CD8-positive, alpha-beta memory T cell (primary cell): ENCODE measurements around the gene CFAP43. TPM values are rescaled to one million over a fixed set of nuclear protein-coding genes. Genes with fewer than 3 reads are reported as not detected.

Source experiments
- CTCF ChIA-PET: fragments of 350-600 bp; sonication (Branson Sonifier 250); formaldehyde crosslinking; loops from one replicate; lab custom pipeline; 2021; ENCODE audit warnings: antibody characterized with exemption; lab: Charles Lee
- POLR2A ChIA-PET: fragments of 350-600 bp; sonication (Branson Sonifier 250); formaldehyde crosslinking; loops from one replicate; lab custom pipeline; 2021; ENCODE audit warnings: antibody characterized with exemption; lab: Charles Lee
- DNase-seq, 5 donors: peaks; one replicate each; pipeline versions ENCODE4 v3.0.0 to v3.0.0-alpha.2; 2020 to 2022; ENCODE audit warnings: mixed read lengths in 1 of 5
- H3K27ac ChIP-seq: one replicate; pipeline ENCODE4 v1.7.0; 2013; ENCODE audit warnings: low read depth, mild to moderate bottlenecking, low read length, moderate library complexity
- H3K27me3 ChIP-seq: 2 replicates; pipeline ENCODE4 v1.7.0; 2013; ENCODE audit warnings: low read length, mild to moderate bottlenecking; ENCODE audit not compliant: insufficient read depth, poor library complexity, severe bottlenecking
- H3K36me3 ChIP-seq: 2 replicates; pipeline ENCODE4 v1.7.0; 2013; ENCODE audit warnings: mild to moderate bottlenecking, low read length, moderate library complexity; ENCODE audit not compliant: insufficient read depth
- H3K4me1 ChIP-seq: 2 replicates; pipeline ENCODE4 v1.7.0; 2013; ENCODE audit warnings: mild to moderate bottlenecking, low read length, moderate library complexity; ENCODE audit not compliant: insufficient read depth
- H3K4me3 ChIP-seq: 2 replicates; pipeline ENCODE4 v1.7.0; 2013; ENCODE audit warnings: mild to moderate bottlenecking, low read length
- H3K9me3 ChIP-seq: 2 replicates; pipeline ENCODE4 v1.7.0; 2013; ENCODE audit warnings: mild to moderate bottlenecking, low read length
- H3K27ac Mint-ChIP-seq, 8 donors: one replicate each; pipeline ENCODE4 v1.8.0; 2020 to 2021; ENCODE audit warnings: mixed read lengths in 8 of 8, mild to moderate bottlenecking in 6 of 8, inconsistent platforms in 3 of 8, moderate library complexity in 3 of 8
- H3K27me3 Mint-ChIP-seq, 2 donors: one replicate each; pipeline ENCODE4 v1.8.0; 2020 to 2021; ENCODE audit warnings: mixed read lengths in 2 of 2, mild to moderate bottlenecking in 1 of 2, moderate library complexity in 1 of 2
- H3K36me3 Mint-ChIP-seq, 3 donors: one replicate each; pipeline ENCODE4 v1.8.0; 2020 to 2021; ENCODE audit warnings: mixed read lengths in 3 of 3, inconsistent platforms in 1 of 3, mild to moderate bottlenecking in 1 of 3
- H3K4me1 Mint-ChIP-seq, 3 donors: one replicate each; pipeline ENCODE4 v1.8.0; 2020 to 2021; ENCODE audit warnings: mixed read lengths in 3 of 3, inconsistent platforms in 1 of 3, mild to moderate bottlenecking in 1 of 3
- H3K4me3 Mint-ChIP-seq, 7 donors: one replicate each; pipeline ENCODE4 v1.8.0; 2020 to 2021; ENCODE audit warnings: mixed read lengths in 7 of 7, mild to moderate bottlenecking in 6 of 7, moderate library complexity in 4 of 7, inconsistent platforms in 2 of 7
- H3K9me3 Mint-ChIP-seq, 5 donors: one replicate each; pipeline ENCODE4 v1.8.0; 2020 to 2022; ENCODE audit warnings: mixed read lengths in 5 of 5, mild to moderate bottlenecking in 3 of 5, moderate library complexity in 2 of 5, inconsistent platforms in 1 of 5
- polyA plus RNA-seq: library from polyadenylated mRNA; unstranded; fragments of 300-500 nt; fragmentation: Illumina TruSeq; gene quantifications from one replicate; pipeline ENCODE4 v1.2.3, GENCODE V29; 2021
- total RNA-seq, 2 experiments: library from RNA; stranded (reverse); gene quantifications; one replicate each; pipeline ENCODE4 v1.2.3, GENCODE V29; 2021

Gene CFAP43
- total and polyA plus RNA-seq, 3 experiments from 2014 or later: 0.07 TPM; not detected in 2

GRCh38 chr10:104128214-104128613 lies 104.0 kb downstream of the CFAP43 start:
- Mint-ChIP-seq H3K4me1 (peaks cover 3 to 7% (median 5%) of the 10 kb centered on the region in 3 donors), H3K4me3 (no peak overlapping the region), H3K36me3 (peaks cover 0 to 22% (median 6%) of the 10 kb centered on the region in 3 donors), H3K27me3 (peaks cover 0 to 8% of the 10 kb centered on the region in 2 donors), H3K9me3 (no peaks in the 10 kb centered on the region), H3K27ac (no peak overlapping the region)
- no peak overlapping the region for H3K27ac ChIP-seq
- H3K27me3 ChIP-seq: no peaks in the 10 kb centered on the region
- ChIA-PET POLR2A (no interaction called here), CTCF (no interaction called here)
- peaks cover 2% of the 10 kb centered on the region for H3K4me1 ChIP-seq
- H3K4me3 ChIP-seq: no peak overlapping the region
- no peak for DNase-seq
- H3K9me3 ChIP-seq: no peaks in the 10 kb centered on the region
- H3K36me3 ChIP-seq: no peaks in the 10 kb centered on the region

GRCh38 chr10:104127411-104127810 lies 104.8 kb downstream of the CFAP43 start:
- peaks cover 0 to under 1% of the 10 kb centered on the region in 2 donors for H3K27me3 Mint-ChIP-seq
- Histone ChIP-seq H3K36me3 (no peaks in the 10 kb centered on the region), H3K9me3 (no peaks in the 10 kb centered on the region), H3K27me3 (no peaks in the 10 kb centered on the region), H3K4me3 (no peak overlapping the region), H3K4me1 (peaks cover 10% of the 10 kb centered on the region), H3K27ac (no peak overlapping the region)
- POLR2A ChIA-PET: no interaction called here
- peak overlapping the region in 2 of 8 donors; percentile 2 to 51 for H3K27ac Mint-ChIP-seq
- H3K4me1 Mint-ChIP-seq: peaks cover 8 to 14% (median 13%) of the 10 kb centered on the region in 3 donors
- no peak overlapping the region for H3K4me3 Mint-ChIP-seq
- peaks cover 0 to 22% (median 3%) of the 10 kb centered on the region in 3 donors for H3K36me3 Mint-ChIP-seq
- CTCF ChIA-PET: interaction anchor here (1.0 kb wide), 1 partner anchor 12 kb away, joined by 3 read pairs; no protein-coding TSS in a partner anchor
- DNase-seq: no peak
- H3K9me3 Mint-ChIP-seq: no peaks in the 10 kb centered on the region

- ChIA-PET POLR2A (interaction anchor here (0.6 kb wide), 1 partner anchor 539 kb away, joined by 7 read pairs; no protein-coding TSS in a partner anchor), CTCF (interaction anchor here (0.8 to 1.8 kb wide), 4 partner anchors 16 to 228 kb away, joined by 3 to 4 read pairs (median 3); no protein-coding TSS in a partner anchor)
- H3K27ac ChIP-seq: no peak overlapping the region
- no peak overlapping the region for H3K4me3 ChIP-seq
- Mint-ChIP-seq H3K36me3 (peaks cover 0 to 35% (median 3%) of the 10 kb centered on the region in 3 donors), H3K27me3 (no peaks in the 10 kb centered on the region), H3K27ac (peak overlapping the region in 7 of 8 donors; percentile 22 to 100 (median 64)), H3K4me1 (peaks cover 19 to 28% (median 22%) of the 10 kb centered on the region in 3 donors), H3K9me3 (no peaks in the 10 kb centered on the region), H3K4me3 (peak overlapping the region; percentile 33 to 97 (median 96))
- DNase-seq: no peak
- H3K27me3 ChIP-seq: no peaks in the 10 kb centered on the region
- peaks cover 17% of the 10 kb centered on the region for H3K4me1 ChIP-seq
- H3K36me3 ChIP-seq: no peaks in the 10 kb centered on the region
- no peaks in the 10 kb centered on the region for H3K9me3 ChIP-seq
Observed at GRCh38 chr10:104123397-104123796, 108.8 kb downstream of the CFAP43 start.

GRCh38 chr10:104122225-104123107 lies 109.7 kb downstream of the CFAP43 start:
- no peaks in the 10 kb centered on the region for H3K9me3 ChIP-seq
- H3K27me3 ChIP-seq: no peaks in the 10 kb centered on the region
- peak overlapping the region; percentile 95 for H3K4me3 ChIP-seq
- Mint-ChIP-seq H3K36me3 (peaks cover 0 to 35% (median 3%) of the 10 kb centered on the region in 3 donors), H3K27me3 (peaks cover 0 to 3% of the 10 kb centered on the region in 2 donors), H3K4me1 (peaks cover 19 to 28% (median 22%) of the 10 kb centered on the region in 3 donors), H3K27ac (peak overlapping the region; percentile 98 to 100 (median 99)), H3K9me3 (no peaks in the 10 kb centered on the region), H3K4me3 (peak overlapping the region; percentile 94 to 97 (median 96))
- CTCF ChIA-PET: interaction anchor here (0.9 to 2.9 kb wide), 21 partner anchors 12 to 238 kb away, joined by 3 to 13 read pairs (median 3); partner anchors contain the start of gene CFAP58
- H3K27ac ChIP-seq: peak overlapping the region; percentile 94
- no peak for DNase-seq
- H3K36me3 ChIP-seq: no peaks in the 10 kb centered on the region
- H3K4me1 ChIP-seq: peaks cover 17% of the 10 kb centered on the region
- POLR2A ChIA-PET: interaction anchor here (0.7 to 2.2 kb wide), 14 partner anchors 9 to 538 kb away, joined by 3 to 12 read pairs (median 5); partner anchors contain the start of genes GSTO1, GSTO2, ITPRIP and STN1

- DNase-seq: peak; percentile 99 to 100 (median 99)
- Mint-ChIP-seq H3K4me1 (peaks cover 19 to 28% (median 22%) of the 10 kb centered on the region in 3 donors), H3K27me3 (peaks cover 1 to 11% of the 10 kb centered on the region in 2 donors), H3K9me3 (no peaks in the 10 kb centered on the region), H3K4me3 (peak within 1 kb of the TSS; percentile 94 to 97 (median 96)), H3K36me3 (peaks cover 0 to 29% (median 3%) of the 10 kb centered on the region in 3 donors), H3K27ac (peak within 1 kb of the TSS; percentile 98 to 100 (median 99))
- Histone ChIP-seq H3K27me3 (no peaks in the 10 kb centered on the region), H3K27ac (peak within 1 kb of the TSS; percentile 100), H3K9me3 (no peaks in the 10 kb centered on the region), H3K4me3 (peak within 1 kb of the TSS; percentile 97), H3K4me1 (peaks cover 17% of the 10 kb centered on the region), H3K36me3 (no peaks in the 10 kb centered on the region)
- POLR2A ChIA-PET: interaction anchor here (0.6 to 2.2 kb wide), 18 partner anchors 10 to 537 kb away, joined by 3 to 12 read pairs (median 5); partner anchors contain the start of genes GSTO1, GSTO2, ITPRIP and STN1
- CTCF ChIA-PET: interaction anchor here (0.8 to 2.9 kb wide), 26 partner anchors 11 to 248 kb away, joined by 3 to 13 read pairs (median 3); partner anchors contain the start of genes CFAP58, GSTO2 and STN1
Observed at GRCh38 chr10:104121485-104122224, 110.5 kb downstream of the CFAP43 start, which contains the start of gene SFR1. TSS of gene SFR1 (plus strand) at chr10:104122171. CDS start at chr10:104122184, 13 bp downstream.

- Mint-ChIP-seq H3K4me1 (peaks cover 19 to 28% (median 22%) of the 10 kb centered on the region in 3 donors), H3K27me3 (peaks cover 1 to 14% of the 10 kb centered on the region in 2 donors), H3K36me3 (peaks cover 0 to 24% (median 0%) of the 10 kb centered on the region in 3 donors), H3K4me3 (peak overlapping the region; percentile 94 to 97 (median 96)), H3K27ac (peak overlapping the region; percentile 98 to 100 (median 99)), H3K9me3 (no peaks in the 10 kb centered on the region)
- ChIA-PET CTCF (interaction anchor here (0.6 to 2.9 kb wide), 24 partner anchors 10 to 247 kb away, joined by 3 to 13 read pairs (median 4); partner anchors contain the start of genes CFAP58, GSTO2 and STN1), POLR2A (interaction anchor here (0.5 to 2.2 kb wide), 26 partner anchors 12 to 536 kb away, joined by 3 to 12 read pairs (median 4); partner anchors contain the start of genes GSTO1, GSTO2, ITPRIP and SLK)
- peak; percentile 81 to 96 (median 88) for DNase-seq
- no peaks in the 10 kb centered on the region for H3K27me3 ChIP-seq
- peaks cover 17% of the 10 kb centered on the region for H3K4me1 ChIP-seq
- no peaks in the 10 kb centered on the region for H3K36me3 ChIP-seq
- peak overlapping the region; percentile 100 for H3K27ac ChIP-seq
- no peaks in the 10 kb centered on the region for H3K9me3 ChIP-seq
- peak overlapping the region; percentile 97 for H3K4me3 ChIP-seq
Observed at GRCh38 chr10:104120903-104121484, 111.2 kb downstream of the CFAP43 start.
